A549 (cell line): ENCODE data around the gene PKN3.

Experiments used
- CEBPB ChIP-seq, 2 experiments: fragments of >200 bp in 1 of 2; sonication (Bioruptor Twin) in 1 of 2; formaldehyde crosslinking in 1 of 2; IDR thresholded peaks; 2 replicates each; pipeline ENCODE4 v1.6.1; 2012 to 2016
- CHD4 ChIP-seq: fragments of 200-600 bp; sonication (generic); IDR thresholded peaks from 2 replicates; pipeline ENCODE4 v1.6.1; 2016; ENCODE audit warnings: antibody characterized with exemption, mild to moderate bottlenecking, borderline replicate concordance
- CTCF ChIP-seq: fragments of >200 bp; sonication (Bioruptor Twin); formaldehyde crosslinking; IDR thresholded peaks from 3 replicates; pipeline ENCODE4 v1.5.1; 2016
- FOXS1 ChIP-seq: fragments of 250-450 bp; sonication (Bioruptor Pico); IDR thresholded peaks from 2 replicates; pipeline ENCODE4 v1.5.0; 2020; ENCODE audit warnings: mild to moderate bottlenecking, moderate library complexity
- JUN ChIP-seq, 2 experiments: fragments of >200 bp; sonication (Bioruptor Twin); formaldehyde crosslinking; IDR thresholded peaks; 2 replicates in 1 of 2; 3 replicates in 1 of 2; pipeline ENCODE4 v1.6.1; 2016 to 2017
- NFE2L2 ChIP-seq: fragments of 150-350 bp; conservative IDR thresholded peaks from 2 replicates; pipeline ENCODE4 v1.6.1; 2014; ENCODE audit warnings: low read length
- NR3C1 ChIP-seq: fragments of >200 bp; sonication (Bioruptor Twin); formaldehyde crosslinking; IDR thresholded peaks from 3 replicates; pipeline ENCODE4 v1.6.1; 2017
- PHF8 ChIP-seq: fragments of 200-600 bp; sonication (generic); IDR thresholded peaks from 2 replicates; pipeline ENCODE4 v1.6.1; 2016; ENCODE audit warnings: low read depth, mild to moderate bottlenecking, antibody characterized with exemption, moderate library complexity, borderline replicate concordance
- POLR2A ChIP-seq: IDR thresholded peaks from 2 replicates; pipeline ENCODE4 v1.6.1; 2012; ENCODE audit warnings: mild to moderate bottlenecking, low read length
- RARB ChIP-seq: fragments of 250-450 bp; sonication (Bioruptor Pico); IDR thresholded peaks from 2 replicates; pipeline ENCODE4 v1.8.0; 2021; ENCODE audit warnings: mild to moderate bottlenecking, moderate library complexity
- RCOR1 ChIP-seq: fragments of 150-350 bp; IDR thresholded peaks from 2 replicates; pipeline ENCODE4 v1.6.1; 2014; ENCODE audit warnings: antibody characterized with exemption, low read length, low read depth
- SMC3 ChIP-seq: fragments of >200 bp; sonication (Bioruptor Twin); formaldehyde crosslinking; IDR thresholded peaks from 3 replicates; pipeline ENCODE4 v1.6.1; 2018; ENCODE audit warnings: inconsistent platforms
- TP53 ChIP-seq: fragments of 250-450 bp; sonication (Bioruptor Pico); IDR thresholded peaks from 2 replicates; pipeline ENCODE4 v1.5.0; 2021; ENCODE audit warnings: mild to moderate bottlenecking, moderate library complexity
- USF2 ChIP-seq: fragments of 450-650 bp; IDR thresholded peaks from 2 replicates; pipeline ENCODE4 v1.6.1; 2014; ENCODE audit warnings: antibody characterized with exemption

GRCh38 chr9:128653908-128654307 lies 48.4 kb upstream of the PKN3 start:
- no peak for TF ChIP-seq TP53 (CRISPR knock-in tag)
- TF ChIP-seq RCOR1 = no peak
- TF ChIP-seq FOXS1 = no peak
- TF ChIP-seq NR3C1 = no peak
- TF ChIP-seq POLR2A = no peak
- TF ChIP-seq USF2 = no peak
- TF ChIP-seq CTCF = no peak
- TF ChIP-seq CHD4 = no peak
- no peak for TF ChIP-seq SMC3
- TF ChIP-seq RARB (CRISPR knock-in tag) = no peak
- TF ChIP-seq NFE2L2 = no peak
- no peak for TF ChIP-seq CEBPB (IDR thresholded peaks at IDR 0.05)
- TF ChIP-seq PHF8 = no peak
- TF ChIP-seq JUN (IDR thresholded peaks at IDR 0.05) = no peak
